ENCODE measurements around the gene ZYX. TPM values are rescaled to one million over a fixed set of nuclear protein-coding genes. Genes with fewer than 3 reads are reported as not detected.
"Not testable (repeated sequence)": the region's sequence is repeated elsewhere in the genome, so short reads cannot be mapped to it uniquely, and the experiment has no call there.

Gene ZYX
- total RNA-seq, 1 experiment from 2014 or later: 142 TPM

- no peak for DNase-seq (ENCODE audit: low read depth)
These were observed 36.7 kb downstream of the ZYX start for GRCh38 chr7:143417734-143418383.

- DNase-seq (ENCODE audit: low read depth): no peak
These were observed 37.7 kb downstream of the ZYX start for GRCh38 chr7:143418681-143419458.

GRCh38 chr7:143419880-143420279 is 38.7 kb downstream of the ZYX start:
- no peak for DNase-seq (ENCODE audit: low read depth)

GRCh38 chr7:143420624-143421023 is 39.5 kb downstream of the ZYX start:
- DNase-seq (ENCODE audit: low read depth): not testable (repeated sequence)

GRCh38 chr7:143422033-143422432 is 40.9 kb downstream of the ZYX start:
- DNase-seq (ENCODE audit: low read depth): peak; percentile 78

- DNase-seq (ENCODE audit: low read depth): not testable (repeated sequence)
These were observed 43.3 kb downstream of the ZYX start for GRCh38 chr7:143424476-143424875.

- no peak for DNase-seq (ENCODE audit: low read depth)
These were observed 45.5 kb downstream of the ZYX start for GRCh38 chr7:143426479-143427142.

- no peak for DNase-seq (ENCODE audit: low read depth)
These were observed 48.9 kb downstream of the ZYX start for GRCh38 chr7:143429770-143430698.

GRCh38 chr7:143431109-143431508 is 50.0 kb downstream of the ZYX start:
- no peak for DNase-seq (ENCODE audit: low read depth)

GRCh38 chr7:143433759-143434158 is 52.6 kb downstream of the ZYX start:
- DNase-seq (ENCODE audit: low read depth): no peak

- peak; percentile 77 for DNase-seq (ENCODE audit: low read depth)
These were observed 53.5 kb downstream of the ZYX start for GRCh38 chr7:143434660-143435059.

GRCh38 chr7:143435266-143435665 is 54.1 kb downstream of the ZYX start:
- DNase-seq (ENCODE audit: low read depth): no peak

GRCh38 chr7:143436325-143436946 is 55.3 kb downstream of the ZYX start:
- no peak for DNase-seq (ENCODE audit: low read depth)

- no peak for DNase-seq (ENCODE audit: low read depth)
These were observed 56.4 kb downstream of the ZYX start for GRCh38 chr7:143437578-143437977.

GRCh38 chr7:143439866-143440265 is 58.7 kb downstream of the ZYX start:
- no peak for DNase-seq (ENCODE audit: low read depth)

Other genes starting within 250 kb of the ZYX start
- gene PIP, start 249.3 kb upstream of the ZYX start, total RNA-seq (2014; rRNA removed): 0.69 TPM in 1 of 2 replicates, not detected in the other
- gene TAS2R39, start 197.9 kb upstream of the ZYX start, total RNA-seq (2014; rRNA removed): not detected in 2 replicates
- not detected in 2 replicates for gene TAS2R40, start 159.3 kb upstream of the ZYX start, total RNA-seq (2014; rRNA removed)
- gene GSTK1, start 117.9 kb upstream of the ZYX start, total RNA-seq (2014; rRNA removed): 233 and 262 TPM in 2 replicates
- not detected in 2 replicates for gene TMEM139, start 96.4 kb upstream of the ZYX start, total RNA-seq (2014; rRNA removed)
- 20.8 and 21.5 TPM in 2 replicates for gene CASP2, start 93.0 kb upstream of the ZYX start, total RNA-seq (2014; rRNA removed)
- gene CLCN1, start 65.2 kb upstream of the ZYX start, total RNA-seq (2014; rRNA removed): not detected in 2 replicates
- 1.1 and 1.5 TPM in 2 replicates for gene FAM131B, start 18.6 kb upstream of the ZYX start, total RNA-seq (2014; rRNA removed)
- not detected in 2 replicates for gene EPHA1, start 27.5 kb downstream of the ZYX start, total RNA-seq (2014; rRNA removed)
- not detected in 2 replicates for gene TAS2R60, start 62.1 kb downstream of the ZYX start, total RNA-seq (2014; rRNA removed)
- gene TAS2R41, start 96.5 kb downstream of the ZYX start, total RNA-seq (2014; rRNA removed): not detected in 2 replicates
- gene CTAGE15, start 190.5 kb downstream of the ZYX start, total RNA-seq (2014; rRNA removed): 0.46 and 0.71 TPM in 2 replicates
- gene TCAF2, start 239.6 kb downstream of the ZYX start, total RNA-seq (2014; rRNA removed): 10.1 and 11.4 TPM in 2 replicates